ENCODE data around the gene PLEKHG4.

- TF ChIP-seq POLR2A (IDR thresholded peaks at IDR 0.05; ENCODE audit: low read depth, low read length) (no peak), POLR2AphosphoS5 (IDR thresholded peaks at IDR 0.05; ENCODE audit: low read depth, low read length) (no peak), TAF1 (IDR thresholded peaks at IDR 0.05; ENCODE audit: borderline replicate concordance, low read depth, low read length) (no peak)
These were observed 12.1 kb downstream of the PLEKHG4 start for GRCh38 chr16:67291461-67291860.

All from GM12892 (cell line).